HG03196 (cell line): ENCODE data around the gene CST9L.
"Not testable (repeated sequence)": the region's sequence is repeated elsewhere in the genome, so short reads cannot be mapped to it uniquely, and the experiment has no call there.

Experiments used
- ATAC-seq: cut with Tn5 transposase; IDR thresholded peaks from one replicate; pipeline ENCODE4 v1.9.1; 2021; ENCODE audit not compliant: unreplicated experiment

Gene CST9L

DNA sequence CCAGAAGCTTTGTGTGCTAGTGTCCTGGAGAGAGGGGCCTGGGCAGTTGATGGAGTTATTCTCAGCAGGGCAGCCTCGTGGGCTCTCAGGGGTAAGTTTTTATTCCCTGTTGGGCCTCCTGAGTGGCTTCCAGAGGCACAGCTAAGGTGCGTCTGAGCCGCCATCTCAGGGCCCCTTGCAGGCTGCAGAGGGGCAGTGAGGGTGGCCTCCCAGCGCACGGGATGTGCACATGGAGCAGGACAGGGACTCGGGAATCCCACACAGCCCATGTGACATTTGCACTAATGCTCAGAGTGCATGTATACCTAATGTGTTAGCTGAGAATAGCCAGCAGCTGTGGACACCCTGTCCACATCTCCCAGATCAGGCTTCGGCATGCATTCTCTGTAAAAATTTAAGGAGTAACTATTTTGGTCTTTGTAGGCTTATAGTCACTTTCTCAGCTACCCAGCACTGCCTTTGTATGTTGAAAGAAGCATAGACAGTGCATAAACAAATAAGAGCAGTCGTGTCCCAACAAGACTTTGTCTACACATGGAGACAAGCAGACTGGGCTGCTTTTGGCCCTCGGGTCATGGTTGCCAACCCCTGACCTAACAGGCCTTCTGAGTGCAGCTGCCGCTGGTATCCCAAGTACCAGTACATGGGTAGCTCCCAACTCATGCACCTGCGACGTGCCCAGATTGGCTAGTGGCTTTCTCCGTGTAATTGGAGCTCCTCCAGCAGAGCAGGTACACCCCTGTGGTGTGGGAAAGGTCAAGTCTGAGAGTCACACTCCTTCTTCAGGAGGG is 18.6 kb upstream of the CST9L start:
- no peak for ATAC-seq

DNA sequence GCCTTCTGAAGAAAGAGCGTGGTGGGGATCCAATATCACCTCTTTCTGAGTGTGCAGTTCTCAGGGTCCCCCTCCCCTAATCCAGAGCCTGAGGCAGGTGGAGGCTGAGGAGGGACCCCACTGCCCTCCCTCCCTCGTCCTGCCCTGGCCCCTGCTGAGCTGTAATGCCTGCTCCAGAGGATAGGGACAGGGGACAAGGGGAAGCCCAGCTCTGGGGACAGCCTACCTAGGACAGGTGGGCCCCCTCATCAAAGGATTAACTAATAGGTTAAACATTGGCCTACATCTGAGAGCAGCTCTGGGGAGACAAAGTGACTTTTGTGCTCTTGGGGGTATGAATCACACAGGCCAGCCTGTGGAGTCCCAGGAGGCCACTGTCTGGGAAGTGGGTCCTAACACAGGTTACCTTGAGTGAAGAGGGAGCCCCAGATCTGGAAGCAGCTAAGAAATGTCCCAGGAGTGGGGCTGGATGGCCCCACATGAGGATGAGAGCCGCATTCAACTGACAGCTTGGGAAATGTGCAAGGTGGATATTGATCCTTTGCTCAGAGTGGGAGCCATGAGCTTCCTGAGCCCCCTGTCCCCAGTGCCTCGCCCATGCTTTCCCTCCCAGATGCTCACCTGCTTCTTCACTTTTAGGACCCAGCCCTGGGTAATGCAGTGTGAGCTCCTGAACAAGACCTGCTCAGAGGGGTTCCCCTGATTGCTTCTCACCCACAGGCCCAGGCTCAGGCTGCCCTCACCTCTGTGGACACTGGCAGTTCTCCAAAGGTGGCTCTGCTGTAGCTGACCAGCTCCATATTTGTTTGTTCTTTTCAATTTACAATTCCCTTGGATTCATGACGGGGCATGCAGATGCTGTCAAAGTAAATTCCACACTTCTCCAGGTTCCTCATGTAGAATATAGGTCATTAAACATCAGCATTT is 17.8 kb upstream of the CST9L start:
- no peak for ATAC-seq

DNA sequence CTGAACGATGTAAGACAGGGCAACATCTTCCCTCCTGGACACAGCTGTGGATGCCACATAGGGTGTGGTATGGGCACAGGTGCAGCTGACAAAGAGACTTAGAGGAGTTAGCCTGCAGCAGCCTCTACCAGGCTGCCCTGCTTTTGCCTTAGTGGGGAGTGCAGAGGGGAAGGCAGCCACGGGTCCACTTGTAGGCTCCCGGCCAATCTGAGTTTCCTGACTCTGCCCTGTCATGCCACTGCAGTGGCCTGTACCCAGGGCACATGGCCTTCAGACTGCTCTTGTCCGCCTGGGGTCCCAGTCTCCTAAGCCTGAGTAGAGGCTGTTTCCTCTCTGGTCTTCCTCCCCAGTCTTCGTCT is 17.1 kb upstream of the CST9L start:
- no peak for ATAC-seq

DNA sequence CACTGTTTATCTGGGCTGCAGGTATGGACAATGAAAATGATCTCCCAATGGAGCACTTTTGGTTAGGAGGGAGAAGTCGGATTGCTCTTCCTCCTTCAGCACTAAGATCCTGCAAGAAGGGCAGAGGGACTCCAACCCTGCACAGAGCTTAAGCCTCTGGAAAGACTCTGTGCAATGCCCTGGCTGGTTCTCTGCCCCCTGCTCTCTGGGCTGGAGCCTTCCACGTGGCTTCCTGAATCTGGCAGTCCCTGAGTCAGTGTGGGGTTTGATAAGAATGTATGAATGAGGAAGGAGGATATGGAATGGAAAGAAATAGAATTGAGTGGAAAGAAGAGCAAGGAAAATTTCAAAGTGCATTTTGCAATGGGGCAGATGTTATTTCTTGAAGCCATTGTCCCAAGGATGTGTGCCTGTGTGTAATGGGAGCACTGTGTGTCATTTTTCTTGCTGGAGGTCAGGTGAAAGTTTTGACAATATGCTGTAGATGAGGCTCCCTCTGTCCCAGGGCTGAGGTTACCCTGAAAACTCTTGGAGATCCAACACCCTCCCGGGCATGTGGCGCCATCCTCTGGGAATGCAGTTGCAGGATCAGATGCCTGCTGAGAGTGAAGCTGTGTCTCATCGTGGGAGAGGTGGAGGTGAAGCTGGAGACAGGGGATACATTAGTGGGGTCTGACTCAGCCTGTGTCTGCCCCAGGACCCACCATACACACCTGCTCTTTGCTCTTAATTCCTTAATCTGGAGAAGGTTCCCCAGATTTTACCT is 16.3 kb upstream of the CST9L start:
- no peak for ATAC-seq

DNA sequence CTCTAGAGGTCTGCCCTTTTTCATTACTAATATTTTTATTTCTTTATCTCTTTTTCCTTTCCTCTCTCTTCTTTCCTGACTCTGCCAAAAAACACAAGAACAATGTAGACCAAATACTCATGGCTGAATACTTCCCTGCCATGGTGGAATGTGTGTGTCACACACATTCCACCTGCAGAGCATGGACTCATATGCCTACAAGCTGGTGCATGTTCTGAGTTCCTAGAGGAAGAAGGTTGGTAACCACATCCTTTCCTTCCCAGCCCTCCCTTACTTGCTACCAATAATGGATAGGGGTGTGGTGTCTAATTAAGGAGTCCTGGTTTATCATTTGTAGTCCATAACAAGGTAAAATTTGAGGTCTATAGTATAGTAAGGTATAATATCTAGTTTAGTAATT is 15.2 kb upstream of the CST9L start:
- no peak for ATAC-seq

DNA sequence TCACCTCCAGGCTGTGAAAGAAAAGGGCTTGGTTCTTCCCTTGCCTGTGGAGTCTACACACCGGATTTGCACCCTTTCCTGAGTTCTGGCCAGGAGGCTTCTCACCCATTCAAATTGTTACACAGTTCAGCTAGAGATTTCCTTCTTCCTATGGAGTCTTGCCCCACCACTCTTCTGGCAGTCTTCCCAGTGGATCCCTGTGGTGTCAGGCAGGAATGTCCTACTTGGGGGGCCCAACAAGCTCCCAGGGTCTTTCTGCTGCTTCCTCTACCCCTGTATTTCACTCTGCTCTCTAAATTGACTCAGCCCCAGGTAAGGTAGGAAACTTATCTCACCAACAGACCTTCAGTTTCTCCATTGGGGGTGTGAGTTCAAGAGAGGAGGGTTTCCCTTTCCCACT is 14.0 kb upstream of the CST9L start:
- ATAC-seq = no peak

DNA sequence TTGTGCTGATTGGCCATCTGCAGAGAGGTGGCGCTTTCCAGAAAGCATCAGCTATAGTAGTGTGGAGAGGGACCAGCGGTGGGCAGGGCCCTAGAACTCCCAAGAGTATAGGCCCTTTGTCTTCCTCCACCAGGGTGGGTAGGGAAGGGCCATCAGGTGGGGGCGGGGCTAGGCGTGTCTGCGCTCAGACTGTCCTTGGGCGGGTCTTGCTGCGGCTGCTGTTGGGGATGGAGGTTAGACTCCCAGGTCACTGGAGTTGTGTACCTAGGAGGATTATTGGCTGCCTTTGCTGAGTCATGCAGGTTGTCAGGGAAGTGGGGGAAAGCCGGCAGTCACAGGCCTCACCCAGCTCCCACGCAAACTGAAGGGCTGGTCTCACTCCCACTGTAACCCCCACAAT is 13.5 kb upstream of the CST9L start:
- ATAC-seq = not testable (repeated sequence)

DNA sequence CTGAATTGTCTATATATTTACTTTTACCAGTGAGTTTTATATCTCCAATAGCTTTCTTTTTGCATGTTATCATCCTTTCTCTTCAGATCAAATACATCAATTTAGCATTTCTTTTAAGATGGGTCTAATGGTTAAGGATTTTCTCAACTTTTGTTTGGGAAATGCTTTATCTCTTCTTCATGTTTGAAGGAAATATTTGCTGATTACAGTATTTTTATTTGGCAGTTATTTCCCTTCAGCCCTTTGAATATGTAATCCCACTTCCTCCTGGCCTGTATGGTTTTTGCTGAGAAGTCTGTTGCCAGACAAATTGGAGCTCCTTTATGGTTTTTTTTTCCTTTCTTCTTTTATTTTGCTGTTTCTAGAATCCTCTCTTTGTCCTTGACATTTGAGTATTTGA is 6.7 kb upstream of the CST9L start:
- ATAC-seq = no peak

DNA sequence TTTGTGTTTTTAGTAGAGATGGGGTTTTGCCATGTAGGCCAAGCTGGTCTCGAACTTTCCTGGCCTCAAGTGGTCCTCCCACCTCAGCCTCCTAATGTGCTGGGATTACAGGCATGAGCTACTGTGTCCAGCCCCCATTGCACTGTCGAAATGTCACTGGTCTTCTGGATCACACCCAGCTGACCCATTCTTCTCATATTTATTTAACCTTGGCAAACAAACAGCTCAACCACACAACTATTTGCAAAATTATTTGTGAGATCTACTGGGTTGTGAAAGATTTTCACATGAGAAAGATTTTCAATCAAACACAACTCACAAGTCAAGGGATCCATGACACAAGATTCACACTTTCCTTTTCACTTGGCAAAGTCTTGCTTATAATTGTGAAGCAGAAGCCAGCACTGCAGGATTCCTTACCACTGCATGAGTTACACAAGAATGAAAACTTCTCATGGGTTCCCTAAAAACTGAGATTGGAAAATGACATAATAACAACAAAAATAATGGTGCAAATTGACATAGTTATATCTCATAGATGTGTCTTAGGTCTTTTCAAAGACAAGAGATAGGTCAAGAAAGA is 2.0 kb upstream of the CST9L start:
- no peak for ATAC-seq

DNA sequence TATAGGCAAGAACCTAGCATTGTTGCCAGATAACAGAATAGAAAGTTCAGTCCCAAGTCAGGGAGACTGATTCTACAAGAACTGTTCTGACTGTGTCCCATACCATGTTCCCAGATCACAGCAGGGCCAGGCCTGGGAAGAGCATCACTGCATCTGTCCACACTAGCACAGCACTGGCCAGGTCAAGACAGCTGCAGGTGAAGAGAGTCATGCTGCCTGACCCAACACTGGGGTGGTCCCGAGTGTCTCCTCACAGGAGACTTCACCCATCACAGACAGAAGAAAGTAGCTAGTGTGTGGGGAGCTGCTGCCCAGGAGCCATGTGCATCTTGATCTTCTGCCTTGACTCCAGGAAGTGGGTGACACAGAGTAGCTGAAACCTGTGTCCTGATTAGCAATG is 1.3 kb upstream of the CST9L start:
- no peak for ATAC-seq

DNA sequence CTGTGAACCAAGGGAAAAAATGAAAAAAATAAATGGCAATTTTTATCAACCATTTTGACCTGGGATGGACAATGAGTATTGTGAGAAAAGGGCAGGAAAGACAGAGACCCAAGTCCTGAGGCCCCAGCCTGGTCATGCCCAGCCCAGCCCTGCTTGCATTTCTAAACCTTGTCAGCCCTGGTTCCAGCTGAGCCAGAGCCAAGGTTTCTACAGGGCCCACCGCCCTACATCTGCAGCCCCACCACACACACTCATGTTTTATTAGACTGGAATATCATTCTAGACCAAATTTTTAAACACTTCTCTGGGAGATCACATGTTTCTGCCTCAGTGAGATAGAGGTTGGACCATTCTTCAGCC is 667 bp upstream of the CST9L start:
- ATAC-seq = no peak

DNA sequence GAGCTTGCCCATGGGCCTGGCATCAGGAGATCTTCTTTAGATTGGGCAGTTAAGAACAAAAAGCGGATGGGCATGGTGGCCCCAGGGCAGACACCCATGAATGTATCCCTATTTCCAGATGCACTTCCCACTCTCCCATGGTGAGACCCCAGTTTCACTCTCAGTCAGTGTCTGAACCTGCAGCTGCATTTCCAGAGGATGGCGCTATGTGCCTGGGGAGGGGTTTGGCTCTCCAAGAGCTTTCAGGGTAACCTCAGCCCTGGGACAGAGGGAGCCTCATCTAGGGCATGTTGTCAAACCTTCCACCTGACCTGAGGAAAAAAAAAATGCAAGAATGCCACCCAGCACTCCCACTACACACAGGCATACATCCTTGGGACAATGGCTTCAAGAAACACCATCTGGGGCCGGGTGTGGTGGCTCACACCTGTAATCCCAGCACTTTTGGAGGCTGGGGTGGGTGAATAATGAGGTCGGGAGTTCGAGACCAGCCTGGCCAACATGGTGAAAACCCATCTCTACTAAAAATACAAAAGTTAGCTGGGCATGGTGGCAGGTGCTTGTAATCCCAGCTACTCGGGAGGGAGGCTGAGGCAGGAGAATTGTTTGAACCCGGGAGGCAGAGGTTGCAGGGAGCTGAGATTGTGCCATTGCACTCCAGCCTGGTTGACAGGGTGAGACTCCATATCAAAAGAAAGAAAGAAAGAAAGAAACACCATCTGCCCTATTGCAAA is 1.9 kb downstream of the CST9L start:
- ATAC-seq = no peak

DNA sequence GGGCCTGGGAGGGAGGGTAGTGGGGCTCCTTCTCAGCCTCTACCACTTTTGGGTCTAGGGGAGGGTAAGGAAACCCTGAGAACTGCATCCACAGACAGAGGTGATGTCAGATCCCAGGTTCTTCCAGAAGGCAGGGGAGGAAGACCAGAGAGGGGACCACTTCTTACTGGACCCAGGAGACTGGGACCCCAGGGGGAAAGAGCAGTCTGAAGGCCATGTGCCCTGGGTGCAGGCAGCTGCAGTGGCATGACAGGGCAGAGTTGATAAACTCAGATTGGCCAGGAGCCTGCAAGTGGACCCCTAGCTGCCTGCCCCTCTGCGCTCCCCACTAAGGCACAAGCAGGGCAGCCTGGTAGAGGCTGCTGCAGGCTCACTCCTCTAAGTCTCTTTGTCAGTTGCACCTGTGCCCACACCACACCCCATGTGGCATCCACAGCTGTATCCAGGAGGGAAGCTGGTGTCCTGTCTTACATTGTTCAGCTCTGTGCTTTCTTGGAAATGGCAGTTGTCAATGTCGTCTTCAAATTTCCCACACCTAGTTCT is 2.7 kb downstream of the CST9L start:
- ATAC-seq = no peak

DNA sequence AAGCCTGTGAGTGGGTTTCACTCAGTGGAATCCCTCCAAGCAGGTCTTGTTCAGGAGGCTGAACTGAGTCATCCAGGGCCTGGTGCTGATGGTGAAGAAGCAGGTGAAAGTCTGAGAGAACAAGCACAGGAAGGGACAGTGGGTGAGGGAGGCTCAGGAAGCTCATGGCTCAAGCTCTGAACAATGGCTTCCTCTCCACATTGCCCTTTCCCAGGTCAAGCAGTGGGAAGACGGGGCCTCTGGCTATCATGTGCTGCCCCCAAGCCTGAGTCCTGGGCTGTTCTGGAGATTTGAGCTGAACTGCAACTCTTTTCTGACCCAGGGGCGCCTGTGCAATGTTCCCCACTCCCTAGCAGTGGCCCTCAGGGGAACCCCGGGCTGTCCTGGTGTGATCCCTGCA is 3.4 kb downstream of the CST9L start:
- no peak for ATAC-seq

DNA sequence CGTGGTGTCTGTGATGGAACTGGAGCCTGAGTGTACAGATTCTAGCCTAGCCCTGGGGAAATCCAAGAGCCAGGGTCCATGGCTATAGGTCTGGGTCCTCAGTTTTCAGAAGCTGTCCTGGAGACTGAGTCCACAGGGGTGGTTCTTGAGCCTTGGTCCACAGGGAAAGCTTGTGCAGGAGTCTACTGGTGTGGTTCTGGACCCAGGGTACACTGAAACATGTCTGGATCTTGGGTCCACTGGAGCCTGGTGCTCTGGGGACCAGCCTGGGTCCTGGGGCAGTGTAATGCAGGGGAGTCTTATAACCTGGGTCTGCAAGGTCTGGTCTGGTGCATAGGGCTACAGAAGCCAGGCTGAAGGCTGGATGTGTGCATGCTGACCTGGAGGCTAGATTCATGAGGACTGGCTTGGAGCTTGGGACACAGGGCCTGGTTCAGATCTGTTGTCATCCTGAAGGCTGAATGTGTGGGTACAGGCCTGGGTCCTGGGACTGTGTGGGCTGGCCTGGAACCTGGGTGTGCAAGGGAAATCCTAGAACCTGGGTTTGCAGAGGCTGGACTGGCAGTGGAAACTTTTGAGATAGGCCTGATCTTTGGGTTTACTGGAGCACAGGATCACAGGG is 5.5 kb downstream of the CST9L start:
- no peak for ATAC-seq

DNA sequence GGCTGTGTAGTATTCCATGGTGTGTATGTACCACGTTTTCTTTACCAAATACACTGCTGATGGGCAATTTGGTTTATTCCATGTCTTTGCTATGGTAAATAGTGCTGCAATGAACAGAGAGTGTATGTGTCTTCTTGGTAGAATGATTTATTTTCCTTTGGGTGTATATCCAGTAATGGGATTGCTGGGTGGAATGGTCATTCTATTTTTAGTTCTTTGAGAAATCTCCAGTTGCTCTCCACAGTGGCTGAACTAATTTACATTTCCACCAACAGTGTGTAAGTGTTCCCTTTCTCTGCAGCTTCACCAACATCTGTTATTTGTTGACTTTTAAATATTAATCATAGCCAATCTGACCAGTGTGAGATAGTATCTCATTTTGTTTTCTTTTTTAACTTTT is 13.9 kb downstream of the CST9L start:
- ATAC-seq = no peak

DNA sequence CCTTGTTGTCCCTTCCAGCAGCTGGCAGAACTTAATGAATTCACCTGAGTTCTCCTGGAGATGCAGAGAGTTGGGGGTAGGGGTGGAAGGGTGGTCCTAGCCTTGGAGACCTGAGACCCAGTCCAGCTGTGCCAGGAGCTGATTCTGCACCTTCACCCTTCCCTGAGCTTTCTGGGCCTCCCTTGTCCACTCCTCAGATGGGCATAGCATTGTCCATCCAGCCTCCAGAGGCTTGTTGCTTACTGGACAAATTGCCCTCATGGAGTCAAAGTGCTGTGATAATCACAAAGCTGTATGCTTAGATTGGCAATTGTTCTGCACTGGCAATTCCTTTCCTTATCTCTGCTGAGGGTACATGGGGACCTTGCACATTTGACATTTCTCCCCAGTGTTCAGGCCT is 16.5 kb downstream of the CST9L start:
- ATAC-seq = no peak

DNA sequence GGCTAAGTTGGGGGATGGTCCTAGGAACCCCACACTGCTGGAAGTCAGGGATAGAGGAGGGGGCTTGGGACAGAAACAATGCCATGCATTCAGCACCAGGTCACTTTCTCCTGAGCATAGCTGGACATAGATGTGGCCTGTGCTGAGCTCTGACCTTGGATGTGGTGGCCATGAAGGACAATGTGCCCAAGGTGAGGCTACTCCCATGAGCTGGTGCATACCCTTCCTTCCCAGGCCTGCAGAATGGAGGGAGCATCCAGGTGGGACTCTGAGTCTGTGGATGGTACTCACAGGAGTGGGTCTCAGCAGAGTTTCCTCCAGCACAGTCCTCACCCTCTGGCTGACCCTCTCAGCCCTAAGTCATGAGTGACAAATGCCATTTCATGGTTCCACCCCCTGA is 16.9 kb downstream of the CST9L start:
- ATAC-seq = no peak

DNA sequence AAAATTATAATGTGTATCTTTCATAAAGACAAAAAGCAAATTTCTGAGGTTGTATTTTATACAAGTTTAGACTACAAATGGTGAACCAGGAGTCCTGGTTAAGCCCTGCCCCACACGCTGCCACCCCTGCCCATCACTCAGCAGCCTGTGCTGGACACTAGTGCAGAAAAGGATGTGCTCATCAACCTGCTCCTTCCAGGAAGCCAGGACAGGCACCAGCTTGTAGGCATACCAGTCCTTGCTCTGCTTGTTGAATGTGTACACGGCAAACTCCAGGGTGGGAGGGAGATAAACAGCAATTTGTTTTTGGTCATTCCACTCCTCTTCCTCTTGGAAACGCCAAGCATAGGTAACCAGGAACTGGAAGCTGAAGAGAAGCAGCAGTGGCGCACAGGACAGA is 18.1 kb downstream of the CST9L start:
- no peak for ATAC-seq

DNA sequence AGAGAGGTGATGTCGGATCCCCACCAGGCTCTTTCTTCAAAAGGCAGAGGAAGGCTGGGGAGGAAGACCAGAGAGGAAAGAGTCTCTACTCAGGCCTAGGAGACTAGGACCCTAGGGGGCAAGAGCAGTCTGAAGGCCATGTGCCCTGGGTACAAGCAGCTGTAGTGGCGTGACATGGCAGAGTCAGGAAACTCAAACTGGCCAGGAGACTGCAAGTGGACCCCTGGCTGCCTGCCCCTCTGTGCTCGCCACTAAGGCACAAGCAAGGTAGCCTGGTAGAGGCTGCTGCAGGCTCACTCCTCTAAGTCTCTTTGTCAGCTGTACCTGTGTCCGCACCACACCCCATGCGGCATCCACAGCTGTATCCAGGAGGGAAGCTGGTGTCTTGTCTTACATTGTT is 19.9 kb downstream of the CST9L start:
- no peak for ATAC-seq
